ENCODE measurements around the gene ESYT3.

ESYT3 gene

DNA sequence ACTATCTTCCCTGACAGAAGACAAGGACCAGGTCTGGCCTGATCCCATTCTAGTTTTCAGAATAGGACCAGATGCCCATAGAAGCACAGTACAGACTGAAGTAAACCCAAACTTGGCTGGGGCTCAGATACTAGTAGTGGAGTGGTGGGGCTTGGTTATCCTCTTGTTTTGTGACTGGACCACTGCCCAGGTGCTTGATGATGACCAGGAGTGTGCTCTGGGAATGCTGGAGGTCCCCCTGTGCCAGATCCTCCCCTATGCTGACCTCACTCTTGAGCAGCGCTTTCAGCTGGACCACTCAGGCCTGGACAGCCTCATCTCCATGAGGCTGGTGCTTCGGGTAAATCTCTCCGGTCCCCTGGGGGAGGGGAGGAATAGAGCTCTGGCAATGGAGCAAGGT, 36.3 kb downstream of the ESYT3 start:
- TF ChIP-seq TCF12 (IDR thresholded peaks at IDR 0.05; ENCODE audit: low read depth) (no peak), EP300 (IDR thresholded peaks at IDR 0.05; ENCODE audit: borderline replicate concordance) (no peak), NFIC (IDR thresholded peaks at IDR 0.05) (no peak), ZBTB7A (IDR thresholded peaks at IDR 0.05; ENCODE audit: low read depth) (no peak), RAD21 (IDR thresholded peaks at IDR 0.05; ENCODE audit: low read depth) (no peak), TAF1 (IDR thresholded peaks at IDR 0.05; ENCODE audit: low read depth) (no peak), CEBPB (IDR thresholded peaks at IDR 0.05) (no peak), EGR1 (IDR thresholded peaks at IDR 0.05) (no peak), TEAD4 (IDR thresholded peaks at IDR 0.05) (no peak), MAX (IDR thresholded peaks at IDR 0.05) (no peak), YY1 (IDR thresholded peaks at IDR 0.05; ENCODE audit: low read depth) (no peak), CREB1 (IDR thresholded peaks at IDR 0.05; ENCODE audit: low read depth) (no peak), FOXM1 (IDR thresholded peaks at IDR 0.05; ENCODE audit: borderline replicate concordance, low read depth) (no peak)
- TF ChIP-seq, protein P1, sequence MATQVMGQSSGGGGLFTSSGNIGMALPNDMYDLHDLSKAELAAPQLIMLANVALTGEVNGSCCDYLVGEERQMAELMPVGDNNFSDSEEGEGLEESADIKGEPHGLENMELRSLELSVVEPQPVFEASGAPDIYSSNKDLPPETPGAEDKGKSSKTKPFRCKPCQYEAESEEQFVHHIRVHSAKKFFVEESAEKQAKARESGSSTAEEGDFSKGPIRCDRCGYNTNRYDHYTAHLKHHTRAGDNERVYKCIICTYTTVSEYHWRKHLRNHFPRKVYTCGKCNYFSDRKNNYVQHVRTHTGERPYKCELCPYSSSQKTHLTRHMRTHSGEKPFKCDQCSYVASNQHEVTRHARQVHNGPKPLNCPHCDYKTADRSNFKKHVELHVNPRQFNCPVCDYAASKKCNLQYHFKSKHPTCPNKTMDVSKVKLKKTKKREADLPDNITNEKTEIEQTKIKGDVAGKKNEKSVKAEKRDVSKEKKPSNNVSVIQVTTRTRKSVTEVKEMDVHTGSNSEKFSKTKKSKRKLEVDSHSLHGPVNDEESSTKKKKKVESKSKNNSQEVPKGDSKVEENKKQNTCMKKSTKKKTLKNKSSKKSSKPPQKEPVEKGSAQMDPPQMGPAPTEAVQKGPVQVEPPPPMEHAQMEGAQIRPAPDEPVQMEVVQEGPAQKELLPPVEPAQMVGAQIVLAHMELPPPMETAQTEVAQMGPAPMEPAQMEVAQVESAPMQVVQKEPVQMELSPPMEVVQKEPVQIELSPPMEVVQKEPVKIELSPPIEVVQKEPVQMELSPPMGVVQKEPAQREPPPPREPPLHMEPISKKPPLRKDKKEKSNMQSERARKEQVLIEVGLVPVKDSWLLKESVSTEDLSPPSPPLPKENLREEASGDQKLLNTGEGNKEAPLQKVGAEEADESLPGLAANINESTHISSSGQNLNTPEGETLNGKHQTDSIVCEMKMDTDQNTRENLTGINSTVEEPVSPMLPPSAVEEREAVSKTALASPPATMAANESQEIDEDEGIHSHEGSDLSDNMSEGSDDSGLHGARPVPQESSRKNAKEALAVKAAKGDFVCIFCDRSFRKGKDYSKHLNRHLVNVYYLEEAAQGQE (IDR thresholded peaks at IDR 0.05; ENCODE audit: low read depth): no peak
- TF ChIP-seq, protein P2, sequence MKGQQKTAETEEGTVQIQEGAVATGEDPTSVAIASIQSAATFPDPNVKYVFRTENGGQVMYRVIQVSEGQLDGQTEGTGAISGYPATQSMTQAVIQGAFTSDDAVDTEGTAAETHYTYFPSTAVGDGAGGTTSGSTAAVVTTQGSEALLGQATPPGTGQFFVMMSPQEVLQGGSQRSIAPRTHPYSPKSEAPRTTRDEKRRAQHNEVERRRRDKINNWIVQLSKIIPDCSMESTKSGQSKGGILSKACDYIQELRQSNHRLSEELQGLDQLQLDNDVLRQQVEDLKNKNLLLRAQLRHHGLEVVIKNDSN (IDR thresholded peaks at IDR 0.05): no peak

GRCh38 chr3:138471481-138471880, 37.1 kb downstream of the ESYT3 start:
- TF ChIP-seq TAF1 (IDR thresholded peaks at IDR 0.05; ENCODE audit: low read depth) (no peak), EGR1 (IDR thresholded peaks at IDR 0.05) (no peak), CREB1 (IDR thresholded peaks at IDR 0.05; ENCODE audit: low read depth) (no peak), RAD21 (IDR thresholded peaks at IDR 0.05; ENCODE audit: low read depth) (no peak), MAX (IDR thresholded peaks at IDR 0.05) (no peak), YY1 (IDR thresholded peaks at IDR 0.05; ENCODE audit: low read depth) (no peak), TCF12 (IDR thresholded peaks at IDR 0.05; ENCODE audit: low read depth) (no peak), CEBPB (IDR thresholded peaks at IDR 0.05) (no peak), ZBTB7A (IDR thresholded peaks at IDR 0.05; ENCODE audit: low read depth) (no peak), EP300 (IDR thresholded peaks at IDR 0.05; ENCODE audit: borderline replicate concordance) (no peak), TEAD4 (IDR thresholded peaks at IDR 0.05) (no peak), FOXM1 (IDR thresholded peaks at IDR 0.05; ENCODE audit: borderline replicate concordance, low read depth) (no peak), NFIC (IDR thresholded peaks at IDR 0.05) (no peak)
- TF ChIP-seq, protein P1 (IDR thresholded peaks at IDR 0.05; ENCODE audit: low read depth): no peak
- TF ChIP-seq, protein P2 (IDR thresholded peaks at IDR 0.05): no peak

DNA sequence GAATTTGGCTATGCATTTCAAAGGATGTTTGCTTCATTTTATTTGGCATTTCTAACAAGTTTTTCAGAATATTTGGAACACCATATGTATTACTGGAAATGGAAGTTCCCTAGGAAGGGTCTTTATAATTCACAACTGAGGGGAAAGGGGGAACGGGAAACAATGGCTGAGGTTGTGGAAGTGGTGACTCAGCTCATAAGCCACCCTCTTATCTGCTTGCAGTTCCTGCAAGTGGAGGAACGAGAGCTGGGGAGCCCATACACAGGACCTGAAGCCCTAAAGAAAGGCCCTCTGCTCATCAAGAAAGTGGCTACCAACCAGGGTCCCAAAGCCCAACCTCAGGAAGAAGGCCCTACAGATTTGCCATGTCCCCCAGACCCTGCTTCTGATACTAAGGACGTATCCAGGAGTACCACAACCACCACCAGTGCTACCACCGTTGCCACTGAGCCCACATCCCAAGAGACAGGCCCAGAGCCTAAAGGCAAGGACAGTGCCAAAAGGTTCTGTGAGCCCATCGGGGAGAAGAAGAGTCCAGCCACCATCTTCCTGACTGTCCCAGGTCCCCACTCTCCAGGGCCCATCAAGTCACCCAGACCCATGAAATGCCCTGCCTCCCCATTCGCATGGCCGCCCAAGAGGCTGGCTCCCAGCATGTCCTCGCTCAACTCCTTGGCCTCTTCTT, 37.9 kb downstream of the ESYT3 start:
- TF ChIP-seq FOXM1 (IDR thresholded peaks at IDR 0.05; ENCODE audit: borderline replicate concordance, low read depth): no peak
- no peak for TF ChIP-seq TCF12 (IDR thresholded peaks at IDR 0.05; ENCODE audit: low read depth)
- no peak for TF ChIP-seq MAX (IDR thresholded peaks at IDR 0.05)
- TF ChIP-seq YY1 (IDR thresholded peaks at IDR 0.05; ENCODE audit: low read depth): no peak

- TF ChIP-seq CREB1 (IDR thresholded peaks at IDR 0.05; ENCODE audit: low read depth) (no peak), EGR1 (IDR thresholded peaks at IDR 0.05) (no peak), MAX (IDR thresholded peaks at IDR 0.05) (no peak)
Measured at GRCh38 chr3:138473391-138473790, 39.0 kb downstream of the ESYT3 start.

DNA sequence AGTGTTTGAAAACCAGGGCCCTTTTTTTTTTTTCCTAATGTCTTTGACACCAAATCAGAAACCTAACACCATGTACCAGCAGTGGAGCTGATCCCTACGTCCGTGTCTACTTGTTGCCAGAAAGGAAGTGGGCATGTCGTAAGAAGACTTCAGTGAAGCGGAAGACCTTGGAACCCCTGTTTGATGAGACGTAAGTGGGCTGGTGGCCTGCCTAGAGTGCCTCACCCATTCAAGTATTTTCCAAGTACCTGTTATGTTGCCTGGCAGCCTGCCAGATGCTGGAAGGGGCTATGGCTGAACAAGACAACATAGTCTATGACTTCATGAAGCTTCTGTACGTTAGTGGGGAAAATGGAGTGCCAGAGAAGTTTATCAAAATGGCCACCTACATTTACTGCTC, 39.7 kb downstream of the ESYT3 start:
- no peak for TF ChIP-seq YY1 (IDR thresholded peaks at IDR 0.05; ENCODE audit: low read depth)
- TF ChIP-seq CREB1 (IDR thresholded peaks at IDR 0.05; ENCODE audit: low read depth): no peak
- TF ChIP-seq ZBTB7A (IDR thresholded peaks at IDR 0.05; ENCODE audit: low read depth): no peak
- no peak for TF ChIP-seq CEBPB (IDR thresholded peaks at IDR 0.05)
- no peak for TF ChIP-seq TAF1 (IDR thresholded peaks at IDR 0.05; ENCODE audit: low read depth)
- TF ChIP-seq, protein P2 (IDR thresholded peaks at IDR 0.05): no peak
- TF ChIP-seq MAX (IDR thresholded peaks at IDR 0.05): no peak
- TF ChIP-seq TCF12 (IDR thresholded peaks at IDR 0.05; ENCODE audit: low read depth): no peak
- TF ChIP-seq EP300 (IDR thresholded peaks at IDR 0.05; ENCODE audit: borderline replicate concordance): no peak
- TF ChIP-seq NFIC (IDR thresholded peaks at IDR 0.05): no peak
- TF ChIP-seq TEAD4 (IDR thresholded peaks at IDR 0.05): no peak
- TF ChIP-seq FOXM1 (IDR thresholded peaks at IDR 0.05; ENCODE audit: borderline replicate concordance, low read depth): no peak
- TF ChIP-seq, protein P1 (IDR thresholded peaks at IDR 0.05; ENCODE audit: low read depth): no peak

All from Ishikawa (cell line).